ENCODE results near the gene ACACA. TPM values are rescaled to one million over a fixed set of nuclear protein-coding genes. Genes with fewer than 3 reads are reported as not detected.

ACACA gene
- total and polyA plus RNA-seq, 9 of the 15 experiments (the other 6 are each of a cell fraction or from before 2014, with no cell fraction given), result 35.9 to 135 (median 88.4) TPM

DNA sequence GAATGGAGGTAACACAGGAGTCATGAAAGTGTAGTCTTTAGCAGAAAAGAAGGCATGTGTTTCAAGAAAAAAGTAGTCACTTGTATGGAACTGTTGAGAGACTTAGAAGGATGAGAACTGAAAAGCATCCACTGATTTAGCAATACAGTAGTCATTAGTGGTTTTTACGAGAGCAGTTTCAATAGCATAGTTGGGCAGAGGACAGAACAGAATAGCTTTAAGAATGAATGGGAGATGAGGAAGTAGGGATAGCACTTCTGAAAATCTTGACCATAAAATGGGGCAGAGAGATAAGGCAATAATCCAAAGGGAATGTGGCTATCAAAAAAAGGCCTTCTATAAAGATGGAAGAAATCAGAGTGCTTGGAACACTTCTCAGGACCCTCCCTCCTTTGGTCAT, 95.7 kb downstream of the ACACA start (continued):
- TF ChIP-seq HDAC6 (IDR thresholded peaks at IDR 0.05; ENCODE audit: low read depth, low read length) (no peak), TCF3 (CRISPR knock-in tag; IDR thresholded peaks at IDR 0.05) (no peak), CEBPB (tag; IDR thresholded peaks at IDR 0.05) (no peak)

DNA sequence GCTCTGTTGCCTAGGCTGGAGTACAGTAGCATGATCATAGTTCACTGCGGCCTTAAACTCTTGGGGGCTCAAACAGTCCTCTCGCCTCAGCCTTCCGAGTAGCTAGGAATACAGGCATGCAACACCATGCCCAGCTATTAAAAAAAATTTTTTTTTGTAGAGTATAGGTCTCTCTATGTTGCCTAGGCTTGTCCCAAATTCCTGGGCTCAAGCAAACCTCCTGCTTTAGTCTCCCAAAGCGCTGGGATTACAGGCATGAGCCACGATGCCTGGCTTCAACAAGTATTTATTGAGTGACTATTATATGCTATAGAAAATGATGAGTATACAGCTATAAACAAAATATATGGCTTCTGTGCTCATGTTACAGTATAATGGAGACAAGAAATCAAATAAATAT, 97.6 kb downstream of the ACACA start:
- in situ Hi-C loops (cut with MboI), result no loop called here
- H3K9me3 ChIP-seq (replicated peaks; ENCODE audit: control insufficient read depth, insufficient read depth, low read depth, low read length), result no peaks in the 10 kb centered on the region
- WGBS (ENCODE audit: insufficient coverage, low coverage, missing lambda C conversion rate), result 85% methylated on average over 5 of the region's 5 CpGs
- H3K4me3 ChIP-seq, result no peak overlapping the region
- H3K9me1 ChIP-seq (ENCODE audit: control insufficient read depth, insufficient read depth, low read length), result no peaks in the 10 kb centered on the region
- ChIA-PET POLR2A (no interaction called here), CTCF (ENCODE audit: low intra/inter-chr PET ratio) (no interaction called here)
- FAIRE-seq (no peak), DNase-seq (ENCODE audit: extremely low read depth in 1 of 4, low spot score in 3 of 4) (no peak), ATAC-seq (no peak)
- intact Hi-C loops (cut with micrococcal nuclease), result no loop called here
- H2AFZ ChIP-seq (ENCODE audit: low read depth, low read length), result no peak overlapping the region
- H3K27me3 ChIP-seq (ENCODE audit: control insufficient read depth in 2 of 2, insufficient read depth in 2 of 2, low read length in 2 of 2), result no peaks in the 10 kb centered on the region
- BruUV-seq (replicated peaks), result no TSS peak
- no peak overlapping the region for H3K9ac ChIP-seq (ENCODE audit: insufficient read depth in 1 of 2, low read depth in 2 of 2, low read length in 2 of 2)
- TF ChIP-seq ZNF76 (CRISPR knock-in tag; IDR thresholded peaks at IDR 0.05; ENCODE audit: borderline replicate concordance), result no peak
- TF ChIP-seq PCBP1 (IDR thresholded peaks at IDR 0.05; ENCODE audit: low read depth, low read length, poor library complexity, severe bottlenecking), result no peak
- no peak for TF ChIP-seq IRF2 (CRISPR knock-in tag; IDR thresholded peaks at IDR 0.05)
- TF ChIP-seq PHF20 (IDR thresholded peaks at IDR 0.05; ENCODE audit: partially characterized antibody), result no peak
- no peak for TF ChIP-seq ZNF133 (CRISPR knock-in tag; IDR thresholded peaks at IDR 0.05)
- TF ChIP-seq SPI1 (IDR thresholded peaks at IDR 0.05; ENCODE audit: borderline replicate concordance, low read depth, low read length), result no peak
- TF ChIP-seq ZNF184 (CRISPR knock-in tag; IDR thresholded peaks at IDR 0.05), result no peak
- TF ChIP-seq MECOM (CRISPR knock-in tag; IDR thresholded peaks at IDR 0.05), result no peak
- no peak for TF ChIP-seq CSDE1 (IDR thresholded peaks at IDR 0.05)
- no peak for TF ChIP-seq HNRNPLL (IDR thresholded peaks at IDR 0.05; ENCODE audit: low read depth, low read length, poor library complexity, severe bottlenecking)
- TF ChIP-seq ZNF239 (CRISPR knock-in tag; IDR thresholded peaks at IDR 0.05), result no peak
- TF ChIP-seq EP400 (IDR thresholded peaks at IDR 0.05), result no peak
- no peak for TF ChIP-seq HDAC2 (IDR thresholded peaks at IDR 0.05)
- H3K79me2 ChIP-seq (ENCODE audit: control insufficient read depth, insufficient read depth, low read length), result peaks cover 79% of the 10 kb centered on the region
- peaks cover 62% of the 10 kb centered on the region; the same call in 2 of the 3 replicates for H3K36me3 ChIP-seq (ENCODE audit: control insufficient read depth, insufficient read depth, low read length)
- H3K4me1 ChIP-seq (replicated peaks in 1 of 2; ENCODE audit: control insufficient read depth in 2 of 2, insufficient read depth in 2 of 2, low read length in 2 of 2), result peaks cover 0 to 5% of the 10 kb centered on the region in 2 experiments; a peak in 2 of 5 replicates
- no peaks in the 10 kb centered on the region for H4K20me1 ChIP-seq (replicated peaks; ENCODE audit: control insufficient read depth, insufficient read depth, low read length)
- H3K27ac ChIP-seq (ENCODE audit: extremely low read depth, low read depth, low read length), result no peak overlapping the region
- H3K4me2 ChIP-seq (ENCODE audit: insufficient read depth, low read length), result no peak overlapping the region

Measured in K562 (cell line).